Kidney epithelial cell (primary cell): Measurements from ENCODE around the gene NAV1. TPM values are rescaled to one million over a fixed set of nuclear protein-coding genes. Genes with fewer than 3 reads are reported as not detected.

Source experiments
- DNase-seq: peaks from one replicate; pipeline ENCODE4 v3.0.0-alpha.2; 2010; ENCODE audit warnings: low read depth
- H3K27me3 ChIP-seq: 2 replicates; pipeline ENCODE4 v1.6.0; 2011; ENCODE audit warnings: low read length; ENCODE audit not compliant: control insufficient read depth, insufficient read depth
- H3K36me3 ChIP-seq: 2 replicates; pipeline ENCODE4 v1.5.1; 2011; ENCODE audit warnings: low read length; ENCODE audit not compliant: control insufficient read depth, insufficient read depth
- H3K4me3 ChIP-seq: 2 replicates; pipeline ENCODE4 v1.5.1; 2011; ENCODE audit warnings: low read depth, mild to moderate bottlenecking, control low read depth, low read length
- CTCF ChIP-seq: IDR thresholded peaks from 2 replicates; pipeline ENCODE4 v1.5.1; 2011; ENCODE audit warnings: mild to moderate bottlenecking, moderate library complexity, low read length, control low read depth, inconsistent platforms; ENCODE audit not compliant: insufficient read depth, poor library complexity, severe bottlenecking
- total RNA-seq: library from RNA; depleted of rRNA; stranded (reverse); fragments of >200 nt; gene quantifications from 2 replicates; pipeline ENCODE4 v1.2.3, GENCODE V29; 2015

Gene NAV1
- total RNA-seq, 1 donor from 2014 or later = 37.1 TPM

DNA sequence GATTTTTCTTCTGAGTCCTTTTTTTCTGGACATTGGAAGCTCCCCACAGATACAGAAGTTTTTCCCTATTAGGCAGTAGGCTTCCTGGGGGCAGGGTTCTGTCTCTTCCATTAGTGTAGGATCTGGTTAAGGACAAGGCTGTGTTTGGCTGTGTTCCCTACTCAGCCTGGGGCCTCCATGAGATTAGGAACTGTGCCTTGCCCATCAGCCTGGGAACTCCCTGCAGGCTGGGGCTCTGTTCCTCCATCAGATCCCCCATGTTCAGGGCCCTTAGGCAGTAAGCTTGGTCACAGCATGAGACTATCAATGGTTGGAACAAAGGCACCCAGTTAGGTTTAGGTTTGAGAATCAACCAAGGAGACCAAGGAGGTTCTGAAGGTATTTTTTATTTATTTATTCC lies 22.7 kb downstream of the NAV1 start:
- no peak for DNase-seq
- H3K36me3 ChIP-seq = no peaks in the 10 kb centered on the region
- TF ChIP-seq CTCF = no peak
- no peaks in the 10 kb centered on the region for H3K27me3 ChIP-seq
- no peak overlapping the region for H3K4me3 ChIP-seq

- no peak for TF ChIP-seq CTCF
- no peaks in the 10 kb centered on the region for H3K27me3 ChIP-seq
- H3K36me3 ChIP-seq = no peaks in the 10 kb centered on the region
- no peak for DNase-seq
- H3K4me3 ChIP-seq = no peak overlapping the region
These were observed 23.3 kb downstream of the NAV1 start for GRCh38 chr1:201562257-201562656.

DNA sequence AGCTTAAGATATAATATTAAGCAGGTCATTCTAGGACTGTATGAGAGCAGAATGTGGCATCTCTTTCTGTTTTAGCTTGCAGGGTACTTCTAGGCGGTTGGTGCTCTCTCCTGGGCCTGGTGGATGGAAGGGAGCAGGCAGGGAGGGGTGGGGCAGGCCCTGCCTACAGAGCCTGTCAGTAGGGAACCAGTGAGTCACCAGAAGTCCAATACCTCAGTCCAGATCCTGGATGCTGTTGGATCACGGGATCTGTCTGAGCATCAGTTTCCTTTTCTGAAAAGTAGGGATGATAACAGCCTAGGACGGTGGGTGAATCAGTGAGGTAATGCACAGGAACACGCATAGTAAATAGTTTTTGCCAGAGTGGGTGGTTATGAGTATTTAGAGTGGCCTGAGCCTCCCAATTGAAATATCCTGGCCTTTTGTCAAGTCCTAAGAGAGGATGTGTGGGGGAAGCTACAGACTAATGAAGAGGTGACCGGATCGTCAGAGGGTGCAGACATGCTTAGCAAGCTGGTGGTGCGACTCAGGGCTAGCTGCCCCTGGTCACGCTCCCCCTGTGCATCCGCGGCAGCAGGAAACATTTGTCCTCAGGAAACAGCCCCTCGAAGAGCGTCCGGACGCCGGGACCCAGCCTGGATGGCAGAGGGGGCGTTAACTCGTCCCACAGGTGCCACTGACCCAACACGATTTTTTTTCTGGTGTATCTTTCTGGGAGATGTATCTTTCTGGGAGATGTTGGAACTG lies 23.9 kb downstream of the NAV1 start:
- Histone ChIP-seq H3K4me3 (no peak overlapping the region), H3K36me3 (no peaks in the 10 kb centered on the region), H3K27me3 (no peaks in the 10 kb centered on the region)
- no peak for TF ChIP-seq CTCF
- no peak for DNase-seq

DNA sequence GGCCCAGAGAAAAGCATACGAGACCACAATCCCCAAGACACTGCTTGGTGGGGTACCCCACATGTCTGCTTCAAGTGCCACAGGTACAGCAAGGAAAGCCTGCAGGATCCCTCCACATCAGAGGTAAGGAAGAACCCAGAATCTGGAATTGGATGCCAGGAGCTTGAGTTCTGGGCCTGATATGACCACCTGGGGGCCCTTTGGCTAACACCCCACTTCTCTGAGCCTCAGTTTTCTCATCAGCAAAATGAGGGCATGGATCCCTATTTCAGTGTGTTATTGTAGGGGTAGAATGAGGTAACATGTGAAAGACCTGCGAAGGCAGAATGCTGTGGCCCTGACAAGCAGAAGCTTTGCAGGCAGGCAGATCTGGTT lies 24.5 kb downstream of the NAV1 start:
- Histone ChIP-seq H3K36me3 (no peaks in the 10 kb centered on the region), H3K4me3 (no peak overlapping the region), H3K27me3 (no peaks in the 10 kb centered on the region)
- TF ChIP-seq CTCF = no peak
- DNase-seq = no peak

DNA sequence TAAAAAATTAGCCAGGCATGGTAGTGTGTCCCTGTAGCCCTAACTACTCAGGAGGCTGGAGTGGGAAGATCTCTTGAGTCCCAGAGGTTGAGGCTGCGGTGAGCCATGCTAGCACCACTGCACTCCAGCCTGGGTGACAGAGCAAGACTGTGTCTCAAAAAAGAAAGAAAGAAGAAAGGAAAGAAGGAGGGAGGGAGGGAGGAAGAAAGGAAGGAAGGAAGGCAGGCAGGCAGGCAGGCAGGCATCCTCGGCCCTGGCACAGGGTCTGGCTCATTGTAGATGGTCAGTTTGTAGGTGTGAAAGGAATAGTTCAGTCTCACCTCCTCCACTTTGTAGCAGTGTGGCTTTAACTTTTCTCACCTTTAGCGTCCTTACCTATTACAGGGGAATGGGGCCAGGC lies 25.0 kb downstream of the NAV1 start:
- TF ChIP-seq CTCF = no peak

DNA sequence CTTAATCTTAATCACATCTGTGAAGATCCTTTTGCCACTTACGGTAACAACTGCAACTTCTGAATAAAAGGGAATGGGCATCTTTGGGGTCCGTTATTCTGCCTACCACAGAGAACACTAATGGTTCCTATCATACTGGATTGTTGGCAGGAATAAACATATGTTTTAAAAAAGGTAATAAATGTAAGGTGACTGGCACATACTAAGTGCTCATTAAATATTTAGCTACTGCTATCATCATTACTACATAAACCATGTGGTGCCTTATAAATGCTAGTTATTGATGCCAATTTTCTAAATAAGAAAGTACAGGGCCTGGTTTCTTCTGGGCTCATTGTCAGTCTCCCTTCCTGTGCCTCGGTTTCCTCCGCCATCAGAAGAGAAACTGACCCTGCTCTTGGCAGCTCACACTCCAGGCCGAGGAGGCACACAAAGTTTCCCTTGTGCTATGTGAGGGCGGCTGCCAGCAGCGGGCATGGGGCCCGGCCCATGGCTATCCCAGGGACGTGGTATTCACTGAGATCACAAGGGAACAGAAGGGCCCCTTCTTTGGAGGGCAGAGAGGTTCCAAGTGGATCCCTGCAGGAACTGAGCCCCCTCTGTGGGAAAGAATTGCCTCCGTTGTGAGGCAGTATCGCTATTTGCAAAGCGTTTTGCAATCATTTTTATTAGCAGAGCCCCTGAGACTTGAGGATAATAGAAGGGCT lies 26.2 kb downstream of the NAV1 start:
- DNase-seq = no peak

More for the DNA sequence above, 25.0 kb downstream of the NAV1 start:
- H3K27me3 ChIP-seq = no peaks in the 10 kb centered on the region
- no peak for DNase-seq
- no peaks in the 10 kb centered on the region for H3K36me3 ChIP-seq
- H3K4me3 ChIP-seq = no peak overlapping the region

More for the DNA sequence above, 26.2 kb downstream of the NAV1 start:
- TF ChIP-seq CTCF = no peak
- Histone ChIP-seq H3K4me3 (no peak overlapping the region), H3K36me3 (no peaks in the 10 kb centered on the region), H3K27me3 (no peaks in the 10 kb centered on the region)
